A673 (cell line): Measurements from ENCODE around the gene DUSP8. TPM values are rescaled to one million over a fixed set of nuclear protein-coding genes. Genes with fewer than 3 reads are reported as not detected.

Experiments
- BruUV-seq: library from RNA; stranded (reverse); fragments of 400-500 nt; replicated peaks from 2 replicates; lab custom pipeline; 2021; lab: Mats Ljungman, UMichigan
- CTCF ChIA-PET: fragments of 300-600 bp; sonication (Branson Sonifier 250); formaldehyde crosslinking; loops from one replicate; lab custom pipeline; 2022; ENCODE audit warnings: antibody characterized with exemption; lab: Charles Lee
- POLR2A ChIA-PET: fragments of 300-600 bp; sonication (Branson Sonifier 250); formaldehyde crosslinking; loops from one replicate; lab custom pipeline; 2022; ENCODE audit warnings: antibody characterized with exemption; ENCODE audit not compliant: low non-redundant PET; lab: Charles Lee
- DNase-seq: peaks from one replicate; pipeline ENCODE4 v3.0.0-alpha.2; 2015; ENCODE audit warnings: low spot score
- H3K27ac ChIP-seq: fragments of 200-600 bp; sonication (generic); 2 replicates; pipeline ENCODE4 v1.5.1; 2016; ENCODE audit warnings: mixed run types, low read depth, mild to moderate bottlenecking, mixed read lengths, antibody characterized with exemption, low read length; ENCODE audit not compliant: poor library complexity, severe bottlenecking
- H3K27me3 ChIP-seq: fragments of 200-600 bp; sonication (generic); replicated peaks from 2 replicates; pipeline ENCODE4 v1.6.1; 2017; ENCODE audit warnings: mixed run types, low read depth, mild to moderate bottlenecking, mixed read lengths, antibody characterized with exemption, low read length; ENCODE audit not compliant: insufficient read depth, poor library complexity
- H3K36me3 ChIP-seq: fragments of 200-600 bp; sonication (generic); 2 replicates; pipeline ENCODE4 v1.6.1; 2016; ENCODE audit warnings: mixed run types, mild to moderate bottlenecking, mixed read lengths, antibody characterized with exemption, low read length; ENCODE audit not compliant: insufficient read depth, poor library complexity, severe bottlenecking
- H3K4me1 ChIP-seq: fragments of 200-600 bp; sonication (generic); 2 replicates; pipeline ENCODE4 v1.6.1; 2017; ENCODE audit warnings: mixed run types, mild to moderate bottlenecking, mixed read lengths, antibody characterized with exemption, low read length; ENCODE audit not compliant: insufficient read depth, poor library complexity, severe bottlenecking
- H3K4me3 ChIP-seq: fragments of 200-600 bp; sonication (generic); 2 replicates; pipeline ENCODE4 v1.5.1; 2016; ENCODE audit warnings: low read depth, mixed run types, mild to moderate bottlenecking, mixed read lengths, low read length; ENCODE audit not compliant: poor library complexity, severe bottlenecking
- H3K9me3 ChIP-seq: fragments of 200-600 bp; sonication (generic); 2 replicates; pipeline ENCODE4 v1.6.1; 2016; ENCODE audit warnings: mixed run types, low read depth, mild to moderate bottlenecking, mixed read lengths, antibody characterized with exemption, low read length; ENCODE audit not compliant: poor library complexity, severe bottlenecking
- CTCF ChIP-seq: fragments of 300-800, 200-600 bp; sonication (generic); conservative IDR thresholded peaks from 2 replicates; pipeline ENCODE4 v1.5.1; 2017; ENCODE audit warnings: low read depth, mild to moderate bottlenecking, antibody characterized with exemption, low read length, moderate library complexity, mixed read lengths
- EZH2 ChIP-seq: fragments of 200-600 bp; sonication (generic); IDR thresholded peaks from 2 replicates; pipeline ENCODE4 v1.6.1; 2017; ENCODE audit warnings: borderline replicate concordance, low read depth, mild to moderate bottlenecking, mixed read lengths, antibody characterized with exemption, low read length; ENCODE audit not compliant: poor library complexity, severe bottlenecking
- intact Hi-C: fragments of 100-400 bp; cut with micrococcal nuclease; formaldehyde crosslinking; loops from one replicate; pipeline ENCODE4 v1.10.0; 2022; ENCODE audit not compliant: unreplicated experiment
- total RNA-seq: library from RNA; stranded (reverse); gene quantifications from 2 replicates; pipeline ENCODE4 v1.2.3, GENCODE V29; 2021

DUSP8 gene
- total RNA-seq, 1 experiment from 2014 or later = 1.9 TPM

GRCh38 chr11:1517117-1518005 is 54.7 kb downstream of the DUSP8 start:
- no TSS peak for BruUV-seq
- DNase-seq = no peak
- Histone ChIP-seq H3K4me1 (peaks cover 4% of the 10 kb centered on the region), H3K27me3 (no peaks in the 10 kb centered on the region), H3K4me3 (no peak overlapping the region), H3K36me3 (no peaks in the 10 kb centered on the region), H3K9me3 (no peaks in the 10 kb centered on the region), H3K27ac (no peak overlapping the region)
- POLR2A ChIA-PET = no interaction called here
- no peak for TF ChIP-seq CTCF
- TF ChIP-seq EZH2 = no peak
- intact Hi-C loops = no loop called here
- CTCF ChIA-PET = no interaction called here

- intact Hi-C loops = no loop called here
- no peak for DNase-seq
Observed at GRCh38 chr11:1516273-1517067, 55.6 kb downstream of the DUSP8 start.

More at GRCh38 chr11:1516273-1517067, 55.6 kb downstream of the DUSP8 start:
- BruUV-seq = no TSS peak
- TF ChIP-seq CTCF (no peak), EZH2 (no peak)
- H3K36me3 ChIP-seq = no peaks in the 10 kb centered on the region
- H3K4me3 ChIP-seq = no peak overlapping the region
- no peaks in the 10 kb centered on the region for H3K9me3 ChIP-seq
- ChIA-PET CTCF (no interaction called here), POLR2A (no interaction called here)
- H3K4me1 ChIP-seq = peaks cover 4% of the 10 kb centered on the region
- H3K27ac ChIP-seq = no peak overlapping the region
- no peaks in the 10 kb centered on the region for H3K27me3 ChIP-seq
